H1 (cell line): ENCODE data around the gene KLHL28. TPM values are rescaled to one million over a fixed set of nuclear protein-coding genes. Genes with fewer than 3 reads are reported as not detected.

Source experiments
- NRF1 ChIP-seq: IDR thresholded peaks from 2 replicates; pipeline ENCODE4 v1.6.1; 2011; ENCODE audit warnings: mild to moderate bottlenecking, low read depth, low read length, improper control_type of control experiment
- RBBP5 ChIP-seq: IDR thresholded peaks from 2 replicates; pipeline ENCODE4 v1.7.1; 2012; ENCODE audit warnings: low read depth, mild to moderate bottlenecking, inconsistent platforms, low read length, moderate library complexity, borderline replicate concordance
- USF2 ChIP-seq: IDR thresholded peaks from 2 replicates; pipeline ENCODE4 v1.6.1; 2011; ENCODE audit warnings: low read length, improper control_type of control experiment
- polyA plus RNA-seq, 7 experiments: library from polyadenylated mRNA; depleted of rRNA in 3 of 7; stranded (reverse) in 5 of 7; unstranded in 2 of 7; fragments of >200 nt in 5 of 7; fragments of 200-250 nt in 2 of 7; gene quantifications; 1 replicate in 5 of 7; 2 replicates in 1 of 7; 4 replicates in 1 of 7; pipeline versions ENCODE4 v1.2.1 to v1.2.3, GENCODE V29; 2011 to 2013; ENCODE audit warnings: missing spikeins in 2 of 7, mixed read lengths in 2 of 7
- total RNA-seq: library from RNA; stranded (reverse); fragmentation: NEBNext Ultra II Directional; extraction: Animal tissue kit (Norgen Biotek cat#: 25700); gene quantifications from 2 replicates; pipeline ENCODE4 v1.2.1, GENCODE V29; 2021

Gene KLHL28
- total and polyA plus RNA-seq, 2 of the 8 experiments (the other 6 are each of a cell fraction or from before 2014, with no cell fraction given), result 3.3 to 10.5 TPM

DNA sequence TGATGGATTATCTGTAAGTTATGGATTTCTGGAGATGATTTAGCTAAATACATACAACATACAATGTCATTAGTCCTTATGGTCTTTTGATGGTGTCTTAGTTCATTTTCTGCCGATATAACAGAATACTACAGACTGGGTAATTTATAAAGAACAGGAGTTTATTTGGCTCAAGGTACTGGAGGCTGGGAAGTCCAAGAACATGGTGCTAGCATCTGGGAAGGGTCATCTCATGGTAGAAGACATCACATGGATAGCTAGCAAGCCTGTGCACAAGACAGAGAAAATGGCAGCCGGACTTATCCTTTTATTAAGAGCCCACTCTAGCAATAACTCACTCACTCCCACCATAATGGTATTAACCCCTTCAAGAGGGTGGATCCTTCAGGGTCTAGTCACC is 24.2 kb downstream of the KLHL28 start (continued):
- TF ChIP-seq RBBP5 (no peak), USF2 (no peak), NRF1 (no peak)
